Fibroblast of skin of left quadriceps (primary cell): ENCODE results near the gene FGF1.

Source experiments
- DNase-seq, 2 experiments: peaks; one replicate each; pipeline ENCODE4 v3.0.0-alpha.2; 2013; ENCODE audit warnings: low read depth in 2 of 2

FGF1 gene

GRCh38 chr5:142643634-142644033 is 42.3 kb downstream of the FGF1 start:
- DNase-seq: peak; percentile 82 to 85

- DNase-seq: no peak
These were observed 43.5 kb downstream of the FGF1 start for GRCh38 chr5:142642427-142642826.

GRCh38 chr5:142641711-142642110 is 44.2 kb downstream of the FGF1 start:
- no peak for DNase-seq

DNA sequence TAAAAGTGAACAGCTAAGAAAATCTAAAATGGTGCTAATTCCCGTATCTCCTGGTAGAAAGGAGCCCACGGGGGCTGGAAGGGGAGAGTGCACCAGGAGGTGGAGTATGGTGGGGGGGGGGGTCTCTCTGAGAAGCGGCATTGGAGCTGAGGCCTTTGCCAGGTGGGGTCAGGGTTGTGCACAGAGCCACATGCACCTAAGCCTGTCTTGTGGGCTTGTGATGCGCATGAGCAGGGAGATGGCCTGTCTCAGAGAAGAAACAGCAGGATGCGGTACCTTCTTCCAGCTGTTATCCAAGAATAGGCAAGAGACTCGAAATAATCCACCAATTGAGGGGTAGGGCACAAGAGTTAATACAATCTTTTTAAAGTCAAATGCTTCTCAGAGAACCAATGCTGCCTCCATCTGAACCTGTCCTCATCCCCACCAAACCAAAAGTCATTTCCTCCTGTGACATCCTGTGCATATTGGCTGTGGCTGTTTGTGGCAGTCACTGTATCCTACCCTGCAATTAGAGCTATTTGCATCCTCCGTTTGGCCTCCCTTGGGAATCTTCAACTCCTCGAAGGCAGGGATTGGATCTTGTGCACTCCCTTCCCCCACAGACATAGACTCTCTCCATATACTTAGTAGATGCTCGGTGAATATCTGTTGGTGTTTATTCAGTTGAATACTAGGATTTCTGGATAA is 45.4 kb downstream of the FGF1 start:
- no peak for DNase-seq

DNA sequence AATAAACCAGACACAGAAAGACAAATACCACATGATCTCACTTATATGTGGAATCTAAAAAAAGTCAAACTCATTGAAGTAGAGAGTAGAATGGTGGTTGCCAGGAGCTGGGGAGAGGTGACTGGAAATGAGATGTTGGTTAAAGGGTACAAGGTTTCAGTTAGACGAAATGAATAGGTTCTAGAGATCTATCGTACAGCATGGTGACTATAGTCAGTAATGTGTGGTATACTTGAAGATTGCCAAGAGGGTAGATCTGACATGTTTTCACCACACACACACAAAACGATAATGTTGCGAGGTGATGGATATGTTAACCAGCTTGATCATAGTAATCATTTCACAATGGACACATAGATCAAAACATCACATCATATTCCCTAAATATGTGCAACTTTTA is 46.4 kb downstream of the FGF1 start:
- DNase-seq: no peak

- DNase-seq: no peak
These were observed 48.0 kb downstream of the FGF1 start for GRCh38 chr5:142637871-142638270.

DNA sequence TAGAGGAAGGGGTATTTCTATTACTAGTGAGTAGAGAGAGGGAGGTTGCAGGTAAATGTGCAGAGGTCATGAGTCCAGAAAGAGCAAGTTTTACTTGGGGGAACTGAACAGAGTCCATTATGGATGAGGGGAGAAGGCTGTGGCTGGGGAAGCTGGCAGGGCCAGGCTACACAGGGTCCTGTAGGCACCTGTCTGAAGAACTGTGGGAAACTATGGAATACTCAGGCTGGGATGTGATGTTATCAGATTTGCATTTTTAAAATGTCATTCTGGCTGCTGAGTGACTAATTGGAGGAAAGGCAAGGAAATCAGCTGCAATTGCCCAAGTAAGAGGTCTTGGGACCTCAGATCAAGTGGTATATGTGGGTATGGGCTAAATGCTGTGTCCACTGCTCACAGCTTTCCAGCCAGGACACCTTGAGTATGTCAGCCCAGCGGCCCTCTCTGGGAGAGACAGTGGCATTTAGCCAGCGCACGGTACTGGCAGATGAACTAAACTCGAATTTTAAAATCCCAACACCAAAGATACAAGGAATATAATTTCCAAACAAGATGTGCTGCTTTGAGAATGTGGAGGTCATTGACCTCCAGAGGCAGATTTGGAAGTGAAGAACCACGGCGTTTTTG is 49.1 kb downstream of the FGF1 start:
- DNase-seq: no peak

- no peak for DNase-seq
These were observed 49.8 kb downstream of the FGF1 start for GRCh38 chr5:142636093-142636492.

- DNase-seq: no peak
These were observed 51.5 kb downstream of the FGF1 start for GRCh38 chr5:142634216-142635011.

DNA sequence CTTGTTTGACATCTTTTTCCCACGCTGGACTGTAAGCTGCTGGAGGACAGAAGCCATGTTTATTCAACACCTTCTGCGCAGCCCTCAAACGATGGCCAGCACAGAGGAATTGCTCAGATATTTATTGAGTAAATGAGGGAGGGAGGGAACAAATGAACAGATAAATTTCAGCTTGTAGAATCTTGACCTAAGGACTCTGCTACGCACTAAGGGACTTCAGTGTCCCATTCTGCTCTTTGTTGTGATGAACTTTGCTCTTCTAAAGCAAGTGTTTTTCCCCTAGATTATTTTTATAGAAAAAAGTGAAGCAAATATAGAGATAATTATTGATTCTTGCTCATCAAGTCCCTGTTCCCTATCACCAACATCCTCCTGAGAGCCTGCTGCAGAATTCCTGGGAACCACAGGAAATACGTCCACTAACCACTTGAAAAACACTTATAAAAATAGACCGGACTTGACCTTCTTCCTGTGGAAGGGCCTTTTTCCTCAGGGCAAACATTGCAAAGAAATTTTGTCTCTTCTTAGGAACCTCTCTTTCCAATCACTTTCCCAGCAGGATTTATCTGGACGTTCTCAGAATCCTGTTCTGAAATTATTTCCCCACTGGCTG is 54.9 kb downstream of the FGF1 start:
- no peak for DNase-seq

GRCh38 chr5:142627383-142628217 is 58.3 kb downstream of the FGF1 start:
- DNase-seq: no peak

DNA sequence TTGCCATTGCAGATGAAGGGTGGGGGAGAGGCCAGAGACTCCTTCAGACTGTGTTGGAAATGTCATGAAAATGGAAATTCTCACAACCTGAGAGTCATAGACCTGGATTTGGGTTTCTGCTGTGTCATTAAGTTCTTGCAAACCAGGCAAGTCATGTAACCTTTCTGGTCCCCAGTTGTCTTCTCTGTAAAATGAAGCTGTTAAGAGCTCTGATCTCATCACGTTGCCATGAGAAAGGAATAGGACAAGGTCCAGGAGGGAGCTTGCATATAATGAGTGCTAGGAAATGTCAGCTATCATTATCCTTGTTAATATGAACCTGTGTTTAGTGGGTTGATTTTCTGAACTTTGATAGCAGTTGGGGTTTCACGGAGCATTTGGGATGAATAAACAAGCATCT is 59.1 kb downstream of the FGF1 start:
- no peak for DNase-seq

DNA sequence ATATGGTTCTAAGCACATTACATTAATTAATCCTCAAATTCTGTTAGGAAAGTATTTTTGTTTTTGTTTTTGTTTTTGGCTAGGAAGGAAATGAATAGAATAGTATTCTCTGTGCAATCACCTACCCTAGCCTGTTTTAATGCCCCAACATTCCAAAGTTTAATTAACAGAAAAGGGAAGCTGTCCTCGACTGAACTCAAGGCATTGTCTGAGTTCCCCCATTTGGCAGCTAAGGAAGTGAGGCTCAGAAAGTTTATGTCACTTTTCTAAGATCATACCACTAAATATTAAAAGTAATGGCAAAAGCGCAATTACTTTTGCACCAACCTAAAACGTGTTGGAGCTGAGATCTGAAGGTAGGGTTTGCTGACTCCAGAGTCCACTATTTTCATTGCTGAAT is 59.8 kb downstream of the FGF1 start:
- no peak for DNase-seq

DNA sequence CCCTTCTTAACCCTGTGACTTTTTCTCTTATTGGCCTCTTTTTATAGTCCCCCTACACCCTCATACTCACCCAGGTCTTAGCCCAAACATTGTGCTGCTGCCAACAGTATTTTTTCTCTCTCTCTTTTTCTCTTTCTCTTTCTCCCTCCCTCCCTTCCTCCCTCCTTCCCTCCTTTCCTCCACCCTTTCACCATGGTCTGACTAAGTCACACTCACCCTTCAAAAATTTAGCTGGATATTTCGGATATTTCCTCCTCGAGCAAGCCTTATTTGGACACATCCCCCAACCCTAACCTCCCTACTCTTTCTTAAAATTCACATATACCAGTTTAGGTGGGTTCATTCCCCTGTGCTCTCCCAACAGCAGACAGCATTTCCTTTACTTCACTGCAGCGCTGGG is 64.7 kb downstream of the FGF1 start:
- DNase-seq: peak; percentile 88 to 89

- no peak for DNase-seq
These were observed 66.1 kb downstream of the FGF1 start for GRCh38 chr5:142619815-142620214.

- peak in 1 of 2 experiments; percentile 37 for DNase-seq
These were observed 67.8 kb downstream of the FGF1 start for GRCh38 chr5:142618130-142618523.

DNA sequence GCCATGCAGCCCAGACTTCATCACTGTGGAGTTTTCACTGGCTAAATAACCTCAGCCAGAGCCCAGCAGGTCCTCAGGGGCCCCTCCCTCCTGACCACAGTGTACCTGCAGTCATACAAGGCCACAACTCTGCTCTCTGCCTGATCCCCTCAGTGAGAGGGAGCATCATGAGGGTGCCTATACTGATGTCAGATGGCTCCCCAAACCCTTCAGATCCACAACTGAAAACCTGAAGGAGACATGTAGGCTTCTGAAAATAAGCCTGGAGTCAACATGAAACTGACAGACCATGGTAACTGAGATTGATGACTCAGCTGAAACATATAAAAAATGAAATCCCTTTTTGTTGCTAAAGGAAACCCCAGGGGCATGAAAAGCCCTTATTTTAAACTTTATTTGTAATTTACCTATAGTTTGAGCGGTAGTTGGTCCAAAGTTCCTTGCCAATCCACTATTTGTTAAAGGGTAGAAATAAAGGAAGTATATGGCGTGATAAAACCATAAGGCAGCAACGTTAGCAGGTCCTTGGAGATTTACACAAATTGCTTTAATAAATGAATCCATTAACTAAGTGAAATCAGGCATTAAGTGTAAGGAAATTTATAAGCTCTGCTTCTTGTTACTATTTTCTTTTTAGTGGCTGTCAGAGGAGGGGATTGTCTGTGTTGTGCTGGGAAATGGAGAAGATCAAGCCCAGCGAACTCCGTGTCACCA is 68.3 kb downstream of the FGF1 start:
- DNase-seq: no peak

GRCh38 chr5:142615948-142616347 is 69.9 kb downstream of the FGF1 start:
- no peak for DNase-seq

GRCh38 chr5:142614054-142614453 is 71.8 kb downstream of the FGF1 start:
- no peak for DNase-seq

GRCh38 chr5:142613271-142613671 is 72.6 kb downstream of the FGF1 start:
- DNase-seq: peak; percentile 97
